ENCODE results near the gene ULK4. TPM values are rescaled to one million over a fixed set of nuclear protein-coding genes. Genes with fewer than 3 reads are reported as not detected.
A peak's percentile ranks its signal among the peaks of the same experiment; 100 is the strongest.

ULK4 gene
- total RNA-seq, 2 donors from 2014 or later: 11.1 to 17.9 TPM

DNA sequence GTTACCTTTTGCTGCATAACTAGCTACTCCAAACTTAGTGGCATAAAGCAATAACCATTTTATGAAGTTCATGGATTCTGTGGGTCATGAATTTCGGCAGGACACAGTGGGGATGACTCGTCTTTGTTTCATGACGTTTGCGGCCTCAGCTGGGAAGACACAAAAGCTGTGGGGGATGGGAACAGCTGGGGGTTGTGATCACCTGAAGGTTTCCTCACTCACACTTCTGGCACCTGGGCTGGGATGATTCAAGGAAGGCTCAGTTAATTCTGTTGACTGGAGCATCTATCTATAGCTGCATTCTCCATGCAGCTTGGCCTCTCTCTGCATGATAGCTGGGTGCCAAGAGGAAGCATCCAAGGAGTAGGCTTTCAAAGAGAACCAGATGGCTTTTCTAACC lies 332.8 kb downstream of the ULK4 start:
- H3K4me1 ChIP-seq (ENCODE audit: control insufficient read depth, insufficient read depth, low read length): peaks cover 3% of the 10 kb centered on the region
- H3K27me3 ChIP-seq (ENCODE audit: control insufficient read depth, insufficient read depth, low read length, poor library complexity, severe bottlenecking): no peaks in the 10 kb centered on the region
- Mint-ChIP-seq H3K36me3 (ENCODE audit: low read depth) (no peaks in the 10 kb centered on the region), H3K9me3 (no peaks in the 10 kb centered on the region), H3K27me3 (ENCODE audit: insufficient read depth) (no peaks in the 10 kb centered on the region), H3K4me1 (peaks cover 7% of the 10 kb centered on the region), H3K27ac (no peak overlapping the region), H3K4me3 (no peak overlapping the region)
- H3K4me3 ChIP-seq (ENCODE audit: low read length): no peak overlapping the region
- H3K36me3 ChIP-seq (ENCODE audit: control insufficient read depth, insufficient read depth, low read length): no peaks in the 10 kb centered on the region
- H3K9me3 ChIP-seq (ENCODE audit: control insufficient read depth, low read length): no peaks in the 10 kb centered on the region
- 27 to 76% methylated on average over 2 to 4 of the region's 4 CpGs for WGBS, 2 experiments (ENCODE audit: insufficient coverage in 1 of 2, insufficient read length in 1 of 2)
- TF ChIP-seq, protein P1, sequence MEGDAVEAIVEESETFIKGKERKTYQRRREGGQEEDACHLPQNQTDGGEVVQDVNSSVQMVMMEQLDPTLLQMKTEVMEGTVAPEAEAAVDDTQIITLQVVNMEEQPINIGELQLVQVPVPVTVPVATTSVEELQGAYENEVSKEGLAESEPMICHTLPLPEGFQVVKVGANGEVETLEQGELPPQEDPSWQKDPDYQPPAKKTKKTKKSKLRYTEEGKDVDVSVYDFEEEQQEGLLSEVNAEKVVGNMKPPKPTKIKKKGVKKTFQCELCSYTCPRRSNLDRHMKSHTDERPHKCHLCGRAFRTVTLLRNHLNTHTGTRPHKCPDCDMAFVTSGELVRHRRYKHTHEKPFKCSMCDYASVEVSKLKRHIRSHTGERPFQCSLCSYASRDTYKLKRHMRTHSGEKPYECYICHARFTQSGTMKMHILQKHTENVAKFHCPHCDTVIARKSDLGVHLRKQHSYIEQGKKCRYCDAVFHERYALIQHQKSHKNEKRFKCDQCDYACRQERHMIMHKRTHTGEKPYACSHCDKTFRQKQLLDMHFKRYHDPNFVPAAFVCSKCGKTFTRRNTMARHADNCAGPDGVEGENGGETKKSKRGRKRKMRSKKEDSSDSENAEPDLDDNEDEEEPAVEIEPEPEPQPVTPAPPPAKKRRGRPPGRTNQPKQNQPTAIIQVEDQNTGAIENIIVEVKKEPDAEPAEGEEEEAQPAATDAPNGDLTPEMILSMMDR (conservative IDR thresholded peaks at IDR 0.05): no peak
- H3K27ac ChIP-seq (ENCODE audit: low read depth, low read length): no peak overlapping the region
- H3K9ac ChIP-seq (ENCODE audit: extremely low read depth, low read length, poor library complexity, severe bottlenecking): no peak overlapping the region
- peak; percentile 72 for DNase-seq

DNA sequence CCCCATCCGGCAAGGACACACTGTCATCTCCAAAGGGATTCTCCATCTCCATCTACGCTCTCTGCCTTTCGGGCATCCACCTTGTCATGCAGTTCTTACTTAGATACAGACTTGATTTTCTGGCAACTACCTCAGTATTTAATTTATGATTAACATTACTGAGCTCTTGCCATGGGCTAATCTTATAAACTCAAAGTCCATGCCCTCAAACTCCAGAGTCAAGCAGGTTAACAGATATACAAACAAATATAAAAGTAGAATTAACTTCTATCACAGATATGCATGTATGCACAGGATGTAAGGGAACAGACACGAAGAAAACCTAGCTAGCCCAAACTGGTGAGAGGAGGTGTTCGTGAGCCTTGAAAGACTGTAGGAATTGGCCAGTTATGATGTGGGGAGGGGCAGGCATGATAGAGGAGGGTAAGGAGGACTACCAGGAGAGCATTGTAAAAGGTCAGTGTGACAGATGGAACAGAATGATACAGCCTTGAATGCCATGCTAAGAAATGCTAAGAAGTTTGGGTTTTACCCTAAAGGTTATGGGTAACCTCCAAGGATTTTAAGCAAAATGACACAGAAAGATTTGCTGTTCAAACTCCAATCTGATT lies 334.3 kb downstream of the ULK4 start:
- H3K9me3 ChIP-seq (ENCODE audit: control insufficient read depth, low read length): peaks cover 1% of the 10 kb centered on the region
- no peak overlapping the region for H3K9ac ChIP-seq (ENCODE audit: extremely low read depth, low read length, poor library complexity, severe bottlenecking)
- no peak overlapping the region for H3K27ac ChIP-seq (ENCODE audit: low read depth, low read length)
- H3K36me3 ChIP-seq (ENCODE audit: control insufficient read depth, insufficient read depth, low read length): no peaks in the 10 kb centered on the region
- H3K27ac Mint-ChIP-seq: no peak overlapping the region
- H3K27me3 Mint-ChIP-seq (ENCODE audit: insufficient read depth): no peaks in the 10 kb centered on the region
- peaks cover 3% of the 10 kb centered on the region for H3K4me1 ChIP-seq (ENCODE audit: control insufficient read depth, insufficient read depth, low read length)
- no peaks in the 10 kb centered on the region for H3K27me3 ChIP-seq (ENCODE audit: control insufficient read depth, insufficient read depth, low read length, poor library complexity, severe bottlenecking)
- no peaks in the 10 kb centered on the region for H3K36me3 Mint-ChIP-seq (ENCODE audit: low read depth)
- TF ChIP-seq, protein P1 (conservative IDR thresholded peaks at IDR 0.05): no peak
- H3K4me3 Mint-ChIP-seq: no peak overlapping the region
- WGBS, 2 experiments (ENCODE audit: insufficient coverage in 1 of 2, insufficient read length in 1 of 2): 94 to 95% methylated on average over 5 of the region's 5 CpGs
- peaks cover 11% of the 10 kb centered on the region for H3K4me1 Mint-ChIP-seq
- no peak for DNase-seq
- H3K4me3 ChIP-seq (ENCODE audit: low read length): no peak overlapping the region
- no peaks in the 10 kb centered on the region for H3K9me3 Mint-ChIP-seq

DNA sequence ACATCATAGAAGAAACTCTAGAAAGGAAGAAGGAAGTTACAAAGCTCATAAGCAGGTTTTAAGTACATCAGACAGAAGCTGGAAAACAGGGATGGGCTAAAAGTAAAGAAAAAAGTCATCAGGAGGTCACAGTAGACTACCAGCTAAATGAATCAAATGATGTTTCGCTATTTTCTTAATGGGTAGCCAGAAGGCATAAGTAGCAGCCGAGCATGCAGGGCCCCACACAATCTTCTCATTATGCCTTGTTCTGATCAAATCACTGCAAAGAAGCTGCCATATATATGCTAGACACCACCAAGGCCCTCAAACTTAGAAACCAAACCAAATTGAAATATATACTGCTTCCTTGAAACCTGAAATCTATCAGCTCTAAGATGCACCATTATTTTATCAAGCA lies 349.1 kb downstream of the ULK4 start:
- no peaks in the 10 kb centered on the region for H3K4me1 ChIP-seq (ENCODE audit: control insufficient read depth, insufficient read depth, low read length)
- DNase-seq: no peak
- Mint-ChIP-seq H3K36me3 (ENCODE audit: low read depth) (no peaks in the 10 kb centered on the region), H3K27me3 (ENCODE audit: insufficient read depth) (no peaks in the 10 kb centered on the region), H3K4me3 (no peak overlapping the region), H3K27ac (no peak overlapping the region), H3K9me3 (no peaks in the 10 kb centered on the region), H3K4me1 (no peaks in the 10 kb centered on the region)
- H3K27ac ChIP-seq (ENCODE audit: low read depth, low read length): no peak overlapping the region
- no peak overlapping the region for H3K4me3 ChIP-seq (ENCODE audit: low read length)
- 72 to 77% methylated on average over 2 of the region's 2 CpGs for WGBS, 2 experiments (ENCODE audit: insufficient coverage in 1 of 2, insufficient read length in 1 of 2)
- H3K36me3 ChIP-seq (ENCODE audit: control insufficient read depth, insufficient read depth, low read length): no peaks in the 10 kb centered on the region
- no peak overlapping the region for H3K9ac ChIP-seq (ENCODE audit: extremely low read depth, low read length, poor library complexity, severe bottlenecking)
- no peaks in the 10 kb centered on the region for H3K27me3 ChIP-seq (ENCODE audit: control insufficient read depth, insufficient read depth, low read length, poor library complexity, severe bottlenecking)
- H3K9me3 ChIP-seq (ENCODE audit: control insufficient read depth, low read length): no peaks in the 10 kb centered on the region
- TF ChIP-seq, protein P1 (conservative IDR thresholded peaks at IDR 0.05): no peak

All from endodermal cell (in vitro differentiated cells).